Progenitor cell of endocrine pancreas (in vitro differentiated cells): ENCODE measurements around the gene ENTREP1. TPM values are rescaled to one million over a fixed set of nuclear protein-coding genes. Genes with fewer than 3 reads are reported as not detected.

Source experiments
- DNase-seq: peaks from one replicate; pipeline ENCODE4 v3.0.0; 2021; ENCODE audit warnings: low spot score; ENCODE audit not compliant: unreplicated experiment
- H3K27ac Mint-ChIP-seq: 2 replicates; pipeline ENCODE4 v1.8.0; 2021; ENCODE audit warnings: mild to moderate bottlenecking, moderate library complexity, mixed read lengths
- H3K27me3 Mint-ChIP-seq: 2 replicates; pipeline ENCODE4 v1.8.0; 2021; ENCODE audit warnings: mixed read lengths
- H3K36me3 Mint-ChIP-seq: 2 replicates; pipeline ENCODE4 v1.8.0; 2022; ENCODE audit warnings: mixed read lengths; ENCODE audit not compliant: insufficient read depth
- H3K4me1 Mint-ChIP-seq: 2 replicates; pipeline ENCODE4 v1.8.0; 2021; ENCODE audit warnings: low read depth, mixed read lengths
- H3K4me3 Mint-ChIP-seq: 2 replicates; pipeline ENCODE4 v1.8.0; 2021; ENCODE audit warnings: low read depth, mild to moderate bottlenecking, moderate library complexity, mixed read lengths
- H3K9me3 Mint-ChIP-seq: 2 replicates; pipeline ENCODE4 v1.8.0; 2021; ENCODE audit warnings: low read depth, mixed read lengths
- total RNA-seq: library from RNA; stranded (reverse); gene quantifications from 2 replicates; pipeline ENCODE4 v1.2.1, GENCODE V29; 2021
- TF ChIP-seq, protein P1 (sequence below): fragments of 200-600 bp; sonication (generic); IDR thresholded peaks from one replicate; pipeline ENCODE4 v1.5.0; 2021; ENCODE audit warnings: antibody characterized with exemption, mild to moderate bottlenecking; ENCODE audit not compliant: unreplicated experiment

The ENTREP1 gene
- total RNA-seq, 1 donor from 2014 or later: 3.6 TPM

DNA sequence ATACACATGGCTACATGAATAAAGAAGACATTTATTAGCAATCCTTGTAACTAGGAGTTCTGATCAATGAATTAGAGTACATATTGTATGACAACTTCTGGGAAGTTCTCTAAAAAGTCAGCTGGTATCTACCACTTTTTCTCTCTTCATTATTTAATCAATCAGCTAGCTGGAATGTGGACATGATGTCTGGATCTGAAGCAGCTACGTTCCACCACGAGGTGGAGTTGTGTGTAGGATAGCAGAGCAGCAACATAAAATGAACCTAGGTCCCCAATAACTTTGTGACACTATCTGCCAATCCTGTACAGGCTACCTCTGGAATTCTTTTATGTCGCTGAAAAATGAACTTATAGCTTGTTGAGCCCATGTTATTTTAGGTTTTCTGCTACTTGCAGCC lies 32.9 kb upstream of the ENTREP1 start:
- Mint-ChIP-seq H3K4me3 (no peak overlapping the region), H3K27me3 (peaks cover 11% of the 10 kb centered on the region), H3K27ac (no peak overlapping the region), H3K9me3 (peaks cover 4% of the 10 kb centered on the region), H3K4me1 (no peaks in the 10 kb centered on the region), H3K36me3 (no peaks in the 10 kb centered on the region)
- no peak for DNase-seq
- TF ChIP-seq, protein P1, sequence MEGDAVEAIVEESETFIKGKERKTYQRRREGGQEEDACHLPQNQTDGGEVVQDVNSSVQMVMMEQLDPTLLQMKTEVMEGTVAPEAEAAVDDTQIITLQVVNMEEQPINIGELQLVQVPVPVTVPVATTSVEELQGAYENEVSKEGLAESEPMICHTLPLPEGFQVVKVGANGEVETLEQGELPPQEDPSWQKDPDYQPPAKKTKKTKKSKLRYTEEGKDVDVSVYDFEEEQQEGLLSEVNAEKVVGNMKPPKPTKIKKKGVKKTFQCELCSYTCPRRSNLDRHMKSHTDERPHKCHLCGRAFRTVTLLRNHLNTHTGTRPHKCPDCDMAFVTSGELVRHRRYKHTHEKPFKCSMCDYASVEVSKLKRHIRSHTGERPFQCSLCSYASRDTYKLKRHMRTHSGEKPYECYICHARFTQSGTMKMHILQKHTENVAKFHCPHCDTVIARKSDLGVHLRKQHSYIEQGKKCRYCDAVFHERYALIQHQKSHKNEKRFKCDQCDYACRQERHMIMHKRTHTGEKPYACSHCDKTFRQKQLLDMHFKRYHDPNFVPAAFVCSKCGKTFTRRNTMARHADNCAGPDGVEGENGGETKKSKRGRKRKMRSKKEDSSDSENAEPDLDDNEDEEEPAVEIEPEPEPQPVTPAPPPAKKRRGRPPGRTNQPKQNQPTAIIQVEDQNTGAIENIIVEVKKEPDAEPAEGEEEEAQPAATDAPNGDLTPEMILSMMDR: no peak

DNA sequence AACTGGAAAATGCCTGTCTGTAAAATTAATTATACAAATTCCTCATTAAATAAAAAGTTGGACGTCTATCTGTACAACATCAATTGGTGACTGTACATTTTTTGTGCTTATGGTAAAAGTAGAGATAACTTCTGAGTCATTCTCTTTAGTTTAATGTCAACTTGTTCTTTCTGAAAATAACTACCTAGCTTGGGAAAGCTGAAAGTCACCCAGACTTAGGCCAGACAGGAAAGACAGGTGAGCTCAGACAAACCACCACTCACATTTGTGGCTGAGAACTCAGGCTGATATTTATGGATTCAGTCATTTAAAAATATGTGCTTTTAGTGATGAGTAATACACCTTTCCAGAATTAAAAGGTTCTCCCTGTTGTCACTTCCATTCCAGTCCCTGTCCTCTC lies 31.9 kb upstream of the ENTREP1 start:
- H3K9me3 Mint-ChIP-seq: peaks cover 4% of the 10 kb centered on the region
- H3K27me3 Mint-ChIP-seq: peaks cover 17% of the 10 kb centered on the region
- H3K27ac Mint-ChIP-seq: no peak overlapping the region
- TF ChIP-seq, protein P1: no peak
- peaks cover 5% of the 10 kb centered on the region for H3K4me1 Mint-ChIP-seq
- DNase-seq: no peak
- H3K4me3 Mint-ChIP-seq: no peak overlapping the region
- H3K36me3 Mint-ChIP-seq: no peaks in the 10 kb centered on the region

DNA sequence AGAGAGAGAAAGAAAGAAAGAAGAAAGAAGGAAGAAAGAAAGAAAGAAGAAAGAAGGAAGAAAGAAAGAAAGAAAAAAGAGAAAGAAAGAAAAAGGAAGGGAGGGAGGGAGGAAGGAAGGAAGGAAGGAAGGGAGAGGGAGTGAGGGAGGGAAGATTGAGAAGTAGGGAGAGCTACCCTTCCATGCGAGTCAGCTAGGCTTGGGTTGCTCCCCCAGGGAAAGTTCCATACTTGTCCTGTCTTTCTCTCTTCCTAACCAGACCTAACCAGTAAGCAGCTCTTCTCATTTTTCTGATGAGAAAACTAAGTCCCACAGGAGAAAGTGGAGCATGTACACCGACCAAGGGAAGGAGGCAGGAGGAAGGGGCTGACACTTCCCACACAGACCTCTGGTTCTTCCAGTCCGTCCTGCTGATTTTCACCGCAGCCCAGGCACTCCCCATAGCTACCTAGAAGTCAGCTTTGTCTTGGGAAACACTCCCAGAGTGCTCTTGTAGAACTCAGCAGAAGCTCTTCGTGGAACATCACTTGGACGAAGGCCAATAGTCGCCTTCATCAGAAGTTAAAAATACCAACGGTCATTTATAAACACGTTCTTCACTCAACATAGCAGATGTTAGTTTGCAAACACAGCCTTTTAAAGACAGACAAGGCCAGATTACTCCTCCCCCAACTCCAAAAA lies 29.0 kb upstream of the ENTREP1 start:
- Mint-ChIP-seq H3K9me3 (peaks cover 4% of the 10 kb centered on the region), H3K27ac (no peak overlapping the region), H3K27me3 (peaks cover 26% of the 10 kb centered on the region), H3K36me3 (no peaks in the 10 kb centered on the region), H3K4me1 (peaks cover 5% of the 10 kb centered on the region), H3K4me3 (no peak overlapping the region)
- TF ChIP-seq, protein P1: no peak
- DNase-seq: no peak

DNA sequence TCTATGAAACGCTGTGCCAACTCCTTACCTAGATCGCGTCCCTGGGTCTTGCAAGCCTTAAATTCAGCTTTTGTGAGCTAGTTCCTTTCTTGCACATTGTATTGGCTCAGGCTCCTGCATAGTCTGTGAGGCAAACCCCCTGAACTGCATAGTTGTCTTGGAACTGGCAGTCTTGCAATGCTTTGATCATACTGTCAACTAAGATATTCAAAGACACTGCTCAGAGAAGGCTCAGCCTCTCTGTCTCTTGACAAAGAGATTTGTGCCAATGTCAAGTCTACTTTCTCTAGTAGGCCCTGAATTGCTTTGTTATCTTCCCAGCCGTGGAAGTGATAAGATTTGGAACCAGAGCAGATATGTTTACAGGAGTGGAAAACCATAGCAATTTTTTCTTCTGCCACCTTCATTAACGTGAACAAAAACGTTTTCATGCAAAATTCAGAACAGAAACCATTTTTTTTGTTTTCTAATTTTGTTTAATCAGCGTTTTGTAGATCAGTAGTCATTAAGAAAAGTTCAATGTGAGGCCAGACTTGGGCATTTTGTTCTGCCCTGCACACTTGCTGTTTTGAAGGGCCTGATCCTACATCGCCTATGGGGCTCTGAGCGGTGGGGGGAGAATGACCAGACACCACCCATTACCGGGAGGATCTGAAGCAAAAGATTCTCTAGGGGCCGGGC lies 27.6 kb upstream of the ENTREP1 start:
- peaks cover 26% of the 10 kb centered on the region for H3K27me3 Mint-ChIP-seq
- DNase-seq: no peak
- no peaks in the 10 kb centered on the region for H3K36me3 Mint-ChIP-seq
- TF ChIP-seq, protein P1: no peak
- H3K9me3 Mint-ChIP-seq: no peaks in the 10 kb centered on the region
- H3K4me3 Mint-ChIP-seq: no peak overlapping the region
- peaks cover 5% of the 10 kb centered on the region for H3K4me1 Mint-ChIP-seq
- no peak overlapping the region for H3K27ac Mint-ChIP-seq

DNA sequence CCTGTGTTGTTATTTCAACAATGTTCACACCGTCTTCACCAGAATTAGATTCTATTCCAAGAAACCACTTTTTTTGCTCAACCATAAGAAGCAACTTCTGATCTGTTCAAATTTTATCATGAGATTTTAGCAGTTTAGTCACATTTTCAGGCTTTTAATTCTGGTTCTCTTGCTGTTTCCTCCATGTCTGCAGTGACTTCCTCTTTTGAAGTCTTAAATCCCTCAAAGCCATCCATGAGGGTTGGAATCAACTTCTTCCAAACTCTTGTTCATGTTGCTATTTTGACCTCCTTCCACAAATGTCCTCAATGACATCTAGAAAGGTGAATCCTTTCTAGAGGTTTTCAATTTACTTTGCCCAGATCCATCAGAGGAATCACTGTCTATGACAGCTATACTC lies 25.7 kb upstream of the ENTREP1 start:
- H3K27me3 Mint-ChIP-seq: peaks cover 26% of the 10 kb centered on the region

More for the DNA sequence above, 25.7 kb upstream of the ENTREP1 start:
- no peak for DNase-seq
- Mint-ChIP-seq H3K4me3 (no peak overlapping the region), H3K36me3 (no peaks in the 10 kb centered on the region), H3K27ac (no peak overlapping the region), H3K9me3 (no peaks in the 10 kb centered on the region), H3K4me1 (peaks cover 5% of the 10 kb centered on the region)
- TF ChIP-seq, protein P1: no peak
